ENCODE results near the gene BRAT1. TPM values are rescaled to one million over a fixed set of nuclear protein-coding genes. Genes with fewer than 3 reads are reported as not detected.
A peak's percentile ranks its signal among the peaks of the same experiment; 100 is the strongest.
"Not testable (repeated sequence)": the region's sequence is repeated elsewhere in the genome, so short reads cannot be mapped to it uniquely, and the experiment has no call there.

Gene BRAT1
- polyA plus RNA-seq, 1 experiment: 6.2 TPM

DNA sequence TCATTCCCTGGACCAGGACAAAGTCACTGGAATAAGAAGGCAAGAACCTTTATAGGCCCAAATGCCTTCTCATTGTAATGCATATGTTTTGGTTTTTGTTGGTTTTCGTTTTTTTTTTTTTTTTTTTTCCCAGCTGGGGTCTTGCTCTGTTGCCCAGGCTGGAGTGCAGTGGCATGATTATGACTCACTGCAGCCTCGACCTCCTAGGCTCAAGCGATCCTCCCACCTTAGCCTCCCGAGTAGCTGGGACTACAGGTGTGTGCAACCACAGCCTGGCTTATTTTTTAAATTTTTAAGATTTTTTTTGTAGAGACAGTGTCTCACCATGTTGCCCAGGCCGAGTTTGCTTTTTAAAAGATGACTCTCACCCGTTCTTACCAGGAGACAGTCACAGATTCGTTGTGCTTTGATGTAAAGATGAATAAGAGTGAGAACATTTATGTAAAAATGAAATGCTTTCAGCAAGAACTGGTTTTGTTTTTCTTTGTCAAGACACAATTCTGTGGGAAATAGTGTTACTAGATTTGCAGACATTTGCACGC, 11.1 kb upstream of the BRAT1 start:
- Histone ChIP-seq H3K27ac (ENCODE audit: low read depth, low read length) (peak overlapping the region; percentile 47), H3K4me3 (ENCODE audit: low read depth, low read length) (peak overlapping the region; percentile 62; the same call in 1 of the 2 replicates), H3K9me3 (ENCODE audit: control insufficient read depth, insufficient read depth, low read length) (no peaks in the 10 kb centered on the region), H3K27me3 (ENCODE audit: control insufficient read depth, insufficient read depth, low read length) (no peaks in the 10 kb centered on the region)
- TF ChIP-seq, protein P1, sequence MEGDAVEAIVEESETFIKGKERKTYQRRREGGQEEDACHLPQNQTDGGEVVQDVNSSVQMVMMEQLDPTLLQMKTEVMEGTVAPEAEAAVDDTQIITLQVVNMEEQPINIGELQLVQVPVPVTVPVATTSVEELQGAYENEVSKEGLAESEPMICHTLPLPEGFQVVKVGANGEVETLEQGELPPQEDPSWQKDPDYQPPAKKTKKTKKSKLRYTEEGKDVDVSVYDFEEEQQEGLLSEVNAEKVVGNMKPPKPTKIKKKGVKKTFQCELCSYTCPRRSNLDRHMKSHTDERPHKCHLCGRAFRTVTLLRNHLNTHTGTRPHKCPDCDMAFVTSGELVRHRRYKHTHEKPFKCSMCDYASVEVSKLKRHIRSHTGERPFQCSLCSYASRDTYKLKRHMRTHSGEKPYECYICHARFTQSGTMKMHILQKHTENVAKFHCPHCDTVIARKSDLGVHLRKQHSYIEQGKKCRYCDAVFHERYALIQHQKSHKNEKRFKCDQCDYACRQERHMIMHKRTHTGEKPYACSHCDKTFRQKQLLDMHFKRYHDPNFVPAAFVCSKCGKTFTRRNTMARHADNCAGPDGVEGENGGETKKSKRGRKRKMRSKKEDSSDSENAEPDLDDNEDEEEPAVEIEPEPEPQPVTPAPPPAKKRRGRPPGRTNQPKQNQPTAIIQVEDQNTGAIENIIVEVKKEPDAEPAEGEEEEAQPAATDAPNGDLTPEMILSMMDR (IDR thresholded peaks at IDR 0.05; ENCODE audit: low read depth, low read length): no peak
- no peak for DNase-seq (ENCODE audit: low read depth, low spot score)
- ChIA-PET CTCF (interaction anchor here (0.6 to 1.7 kb wide), 6 partner anchors 30 to 114 kb away, joined by 3 to 8 read pairs (median 4); no protein-coding TSS in a partner anchor), POLR2A (interaction anchor here (0.6 to 0.7 kb wide), 3 partner anchors 13 to 57 kb away, joined by 3 to 4 read pairs (median 3); no protein-coding TSS in a partner anchor)

- Histone ChIP-seq H3K4me3 (ENCODE audit: low read depth, low read length) (no peak overlapping the region), H3K9me3 (ENCODE audit: control insufficient read depth, insufficient read depth, low read length) (no peaks in the 10 kb centered on the region), H3K27ac (ENCODE audit: low read depth, low read length) (no peak overlapping the region), H3K27me3 (ENCODE audit: control insufficient read depth, insufficient read depth, low read length) (no peaks in the 10 kb centered on the region)
- ChIA-PET POLR2A (no interaction called here), CTCF (no interaction called here)
- TF ChIP-seq, protein P1 (IDR thresholded peaks at IDR 0.05; ENCODE audit: low read depth, low read length): no peak
- DNase-seq (ENCODE audit: low read depth, low spot score): no peak
Observed at GRCh38 chr7:2564970-2565540, 9.7 kb upstream of the BRAT1 start.

DNA sequence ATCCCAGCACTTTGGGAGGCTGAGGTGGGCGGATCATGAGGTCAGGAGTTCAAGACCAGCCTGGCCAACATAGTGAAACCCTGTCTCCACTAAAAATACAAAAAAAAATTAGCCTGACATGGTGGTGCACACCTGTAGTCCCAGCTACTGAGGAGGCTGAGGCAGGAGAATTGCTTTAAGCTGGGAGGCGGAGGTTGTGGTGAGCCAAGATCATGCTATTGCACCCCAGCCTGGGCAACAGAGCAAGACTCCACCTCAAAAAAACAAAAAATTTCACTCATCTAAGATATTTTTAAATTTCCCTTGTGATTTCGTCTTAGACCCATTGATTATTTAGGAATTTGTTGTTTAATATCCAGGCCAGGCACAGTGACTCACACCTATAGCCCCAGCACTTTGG, 8.6 kb upstream of the BRAT1 start:
- H3K9me3 ChIP-seq (ENCODE audit: control insufficient read depth, insufficient read depth, low read length); POLR2A ChIA-PET; H3K27ac ChIP-seq (ENCODE audit: low read depth, low read length); CTCF ChIA-PET; DNase-seq (ENCODE audit: low read depth, low spot score); H3K27me3 ChIP-seq (ENCODE audit: control insufficient read depth, insufficient read depth, low read length); H3K4me3 ChIP-seq (ENCODE audit: low read depth, low read length): not testable (repeated sequence)

DNA sequence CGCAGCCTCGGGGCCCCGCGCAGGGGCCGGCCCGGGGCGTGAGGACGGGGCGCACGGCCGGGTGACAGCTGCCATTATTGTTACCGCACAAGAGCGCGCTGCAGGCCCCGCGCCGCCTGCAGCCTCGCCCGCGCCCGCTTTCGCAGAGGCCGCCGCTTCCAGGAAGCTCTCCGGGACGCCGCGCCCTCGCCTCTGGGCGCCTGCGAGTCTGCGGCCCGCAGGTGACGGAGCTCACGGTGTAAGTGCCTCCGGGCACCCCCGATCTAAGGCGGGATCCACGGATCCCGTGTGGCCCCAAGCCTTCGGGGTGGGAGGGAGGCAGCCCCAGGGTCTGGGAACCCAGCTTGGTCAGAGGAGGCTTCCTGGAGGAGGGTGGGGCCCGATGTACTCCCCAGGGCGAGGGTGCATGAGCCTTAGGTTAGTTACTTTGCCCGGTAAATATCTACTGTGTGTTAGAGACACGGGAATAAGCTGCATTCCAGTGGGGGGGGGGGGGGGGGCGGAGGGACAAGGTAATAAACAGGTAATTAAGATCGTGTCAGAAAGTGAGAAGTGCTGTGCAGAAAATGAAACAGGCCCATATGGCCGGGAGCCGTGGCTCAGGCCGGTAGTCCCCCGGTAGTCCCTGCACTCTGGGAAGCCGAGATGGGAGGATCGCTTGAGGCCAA, 4.1 kb upstream of the BRAT1 start:
- no peak for DNase-seq (ENCODE audit: low read depth, low spot score)
- POLR2A ChIA-PET: interaction anchor here (0.6 to 1.3 kb wide), 4 partner anchors 32 to 210 kb away, joined by 3 read pairs; no protein-coding TSS in a partner anchor
- Histone ChIP-seq H3K4me3 (ENCODE audit: low read depth, low read length) (peak overlapping the region; percentile 76), H3K27me3 (ENCODE audit: control insufficient read depth, insufficient read depth, low read length) (no peaks in the 10 kb centered on the region), H3K9me3 (ENCODE audit: control insufficient read depth, insufficient read depth, low read length) (no peaks in the 10 kb centered on the region), H3K27ac (ENCODE audit: low read depth, low read length) (no peak overlapping the region)
- TF ChIP-seq, protein P1 (IDR thresholded peaks at IDR 0.05; ENCODE audit: low read depth, low read length): no peak
- CTCF ChIA-PET: interaction anchor here (0.9 to 1.2 kb wide), 4 partner anchors 9 to 150 kb away, joined by 3 to 7 read pairs (median 3); no protein-coding TSS in a partner anchor

GRCh38 chr7:2558629-2559282, 3.4 kb upstream of the BRAT1 start, which contains the start of gene IQCE:
IQCE (plus strand) TSS chr7:2558979; CDS start chr7:2559182, 203 bp downstream.
- H3K27ac ChIP-seq (ENCODE audit: low read depth, low read length): no peak within 1 kb of the TSS
- POLR2A ChIA-PET: interaction anchor here (0.6 to 1.3 kb wide), 3 partner anchors 31 to 211 kb away, joined by 3 read pairs; no protein-coding TSS in a partner anchor
- peak within 1 kb of the TSS; percentile 76 for H3K4me3 ChIP-seq (ENCODE audit: low read depth, low read length)
- no peaks in the 10 kb centered on the region for H3K9me3 ChIP-seq (ENCODE audit: control insufficient read depth, insufficient read depth, low read length)
- DNase-seq (ENCODE audit: low read depth, low spot score): peak; percentile 51
- H3K27me3 ChIP-seq (ENCODE audit: control insufficient read depth, insufficient read depth, low read length): no peaks in the 10 kb centered on the region
- TF ChIP-seq, protein P1 (IDR thresholded peaks at IDR 0.05; ENCODE audit: low read depth, low read length): no peak
- CTCF ChIA-PET: interaction anchor here (1.1 to 1.2 kb wide), 3 partner anchors 9 to 151 kb away, joined by 3 to 7 read pairs (median 3); no protein-coding TSS in a partner anchor

Measured in AG04450 (cell line).